HG02588 (cell line): ENCODE results near the gene ERC2.
"Not testable (repeated sequence)": the region's sequence is repeated elsewhere in the genome, so short reads cannot be mapped to it uniquely, and the experiment has no call there.

Experiments
- ATAC-seq: cut with Tn5 transposase; IDR thresholded peaks from one replicate; pipeline ENCODE4 v1.9.1; 2021; ENCODE audit warnings: mild to moderate bottlenecking, moderate library complexity; ENCODE audit not compliant: unreplicated experiment

Gene ERC2

GRCh38 chr3:56081246-56081645 is 387.0 kb downstream of the ERC2 start:
- ATAC-seq = no peak

- no peak for ATAC-seq
These were observed 391.5 kb downstream of the ERC2 start for GRCh38 chr3:56076746-56077145.

- ATAC-seq = no peak
These were observed 393.2 kb downstream of the ERC2 start for GRCh38 chr3:56075089-56075488.

- ATAC-seq = no peak
These were observed 398.5 kb downstream of the ERC2 start for GRCh38 chr3:56069766-56070165.

GRCh38 chr3:56066405-56066804 is 401.9 kb downstream of the ERC2 start:
- ATAC-seq = not testable (repeated sequence)

GRCh38 chr3:56064684-56065083 is 403.6 kb downstream of the ERC2 start:
- no peak for ATAC-seq

- no peak for ATAC-seq
These were observed 407.0 kb downstream of the ERC2 start for GRCh38 chr3:56061279-56061626.

- no peak for ATAC-seq
These were observed 407.6 kb downstream of the ERC2 start for GRCh38 chr3:56060521-56061278.

- no peak for ATAC-seq
These were observed 408.5 kb downstream of the ERC2 start for GRCh38 chr3:56059731-56060130.

GRCh38 chr3:56055951-56056350 is 412.3 kb downstream of the ERC2 start:
- ATAC-seq = no peak

GRCh38 chr3:56055546-56055945 is 412.7 kb downstream of the ERC2 start:
- no peak for ATAC-seq

- ATAC-seq = no peak
These were observed 413.4 kb downstream of the ERC2 start for GRCh38 chr3:56054844-56055243.

- no peak for ATAC-seq
These were observed 414.5 kb downstream of the ERC2 start for GRCh38 chr3:56053727-56054126.

- no peak for ATAC-seq
These were observed 416.1 kb downstream of the ERC2 start for GRCh38 chr3:56052188-56052587.

- no peak for ATAC-seq
These were observed 417.2 kb downstream of the ERC2 start for GRCh38 chr3:56051052-56051451.

- no peak for ATAC-seq
These were observed 419.3 kb downstream of the ERC2 start for GRCh38 chr3:56048946-56049345.

- no peak for ATAC-seq
These were observed 419.9 kb downstream of the ERC2 start for GRCh38 chr3:56048331-56048730.

GRCh38 chr3:56042326-56042951 is 425.8 kb downstream of the ERC2 start:
- ATAC-seq = no peak

- no peak for ATAC-seq
These were observed 442.9 kb downstream of the ERC2 start for GRCh38 chr3:56025326-56025725.

GRCh38 chr3:56023546-56023945 is 444.7 kb downstream of the ERC2 start:
- ATAC-seq = no peak

- ATAC-seq = no peak
These were observed 445.6 kb downstream of the ERC2 start for GRCh38 chr3:56022619-56023018.

- ATAC-seq = no peak
These were observed 448.6 kb downstream of the ERC2 start for GRCh38 chr3:56019490-56020146.
